ENCODE results near the gene CLPTM1L. TPM values are rescaled to one million over a fixed set of nuclear protein-coding genes. Genes with fewer than 3 reads are reported as not detected.

The CLPTM1L gene, protein sequence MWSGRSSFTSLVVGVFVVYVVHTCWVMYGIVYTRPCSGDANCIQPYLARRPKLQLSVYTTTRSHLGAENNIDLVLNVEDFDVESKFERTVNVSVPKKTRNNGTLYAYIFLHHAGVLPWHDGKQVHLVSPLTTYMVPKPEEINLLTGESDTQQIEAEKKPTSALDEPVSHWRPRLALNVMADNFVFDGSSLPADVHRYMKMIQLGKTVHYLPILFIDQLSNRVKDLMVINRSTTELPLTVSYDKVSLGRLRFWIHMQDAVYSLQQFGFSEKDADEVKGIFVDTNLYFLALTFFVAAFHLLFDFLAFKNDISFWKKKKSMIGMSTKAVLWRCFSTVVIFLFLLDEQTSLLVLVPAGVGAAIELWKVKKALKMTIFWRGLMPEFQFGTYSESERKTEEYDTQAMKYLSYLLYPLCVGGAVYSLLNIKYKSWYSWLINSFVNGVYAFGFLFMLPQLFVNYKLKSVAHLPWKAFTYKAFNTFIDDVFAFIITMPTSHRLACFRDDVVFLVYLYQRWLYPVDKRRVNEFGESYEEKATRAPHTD
- 256 and 374 TPM in 2 replicates for total RNA-seq (ENCODE audit: low replicate concordance)

GRCh38 chr5:1344975-1345838 is at the start of gene CLPTM1L:
TSS of gene CLPTM1L (minus strand) at chr5:1345099. CDS start at chr5:1344841, 258 bp downstream.

DNA sequence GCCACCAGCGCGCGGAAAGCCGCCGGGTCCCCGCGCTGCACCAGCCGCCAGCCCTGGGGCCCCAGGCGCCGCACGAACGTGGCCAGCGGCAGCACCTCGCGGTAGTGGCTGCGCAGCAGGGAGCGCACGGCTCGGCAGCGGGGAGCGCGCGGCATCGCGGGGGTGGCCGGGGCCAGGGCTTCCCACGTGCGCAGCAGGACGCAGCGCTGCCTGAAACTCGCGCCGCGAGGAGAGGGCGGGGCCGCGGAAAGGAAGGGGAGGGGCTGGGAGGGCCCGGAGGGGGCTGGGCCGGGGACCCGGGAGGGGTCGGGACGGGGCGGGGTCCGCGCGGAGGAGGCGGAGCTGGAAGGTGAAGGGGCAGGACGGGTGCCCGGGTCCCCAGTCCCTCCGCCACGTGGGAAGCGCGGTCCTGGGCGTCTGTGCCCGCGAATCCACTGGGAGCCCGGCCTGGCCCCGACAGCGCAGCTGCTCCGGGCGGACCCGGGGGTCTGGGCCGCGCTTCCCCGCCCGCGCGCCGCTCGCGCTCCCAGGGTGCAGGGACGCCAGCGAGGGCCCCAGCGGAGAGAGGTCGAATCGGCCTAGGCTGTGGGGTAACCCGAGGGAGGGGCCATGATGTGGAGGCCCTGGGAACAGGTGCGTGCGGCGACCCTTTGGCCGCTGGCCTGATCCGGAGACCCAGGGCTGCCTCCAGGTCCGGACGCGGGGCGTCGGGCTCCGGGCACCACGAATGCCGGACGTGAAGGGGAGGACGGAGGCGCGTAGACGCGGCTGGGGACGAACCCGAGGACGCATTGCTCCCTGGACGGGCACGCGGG is 49.9 kb downstream of the CLPTM1L start, which contains the start of gene TERT:
TSS of gene TERT (minus strand) at position 234 of the 815 bp plus-strand sequence. CDS start at position 155, 79 bp downstream.

Other genes with a start within 250 kb of the CLPTM1L start
- 11.1 and 23.3 TPM in 2 replicates for gene SLC12A7, start 233.0 kb downstream of the CLPTM1L start, total RNA-seq (ENCODE audit: low replicate concordance)
- gene SLC6A19, start 143.5 kb downstream of the CLPTM1L start, total RNA-seq (ENCODE audit: low replicate concordance) = not detected in 2 replicates
- not detected in 2 replicates for gene SLC6A18, start 119.7 kb downstream of the CLPTM1L start, total RNA-seq (ENCODE audit: low replicate concordance)
- gene TERT, start 50.0 kb downstream of the CLPTM1L start, total RNA-seq (ENCODE audit: low replicate concordance) = not detected in 2 replicates
- gene SLC6A3, start 100.3 kb upstream of the CLPTM1L start, total RNA-seq (ENCODE audit: low replicate concordance) = not detected in 2 replicates
- 42.9 and 68.6 TPM in 2 replicates for gene LPCAT1, start 178.9 kb upstream of the CLPTM1L start, total RNA-seq (ENCODE audit: low replicate concordance)

Measured in smooth muscle cell of the coronary artery (primary cell).